ENCODE data around the gene SMAD3. TPM values are rescaled to one million over a fixed set of nuclear protein-coding genes. Genes with fewer than 3 reads are reported as not detected.

The SMAD3 gene
- total and polyA plus RNA-seq, 10 of the 15 experiments (the other 5 are each of a cell fraction or from before 2014, with no cell fraction given), result 5.6 to 43.2 (median 16.0) TPM

- TF ChIP-seq NFIC (IDR thresholded peaks at IDR 0.05; ENCODE audit: low read depth, low read length), result no peak
- TF ChIP-seq YBX1 (IDR thresholded peaks at IDR 0.05), result no peak
- TF ChIP-seq EED (IDR thresholded peaks at IDR 0.05; ENCODE audit: low read depth), result peak; percentile 100
- TF ChIP-seq ZZZ3 (IDR thresholded peaks at IDR 0.05; ENCODE audit: control insufficient read depth, insufficient read length, low read depth), result no peak
- peak; percentile 85 for TF ChIP-seq SKIL (IDR thresholded peaks at IDR 0.05; ENCODE audit: low read depth, poor library complexity, severe bottlenecking)
- no peak; the same call in 1 of the 2 replicates for TF ChIP-seq ZNF217 (IDR thresholded peaks at IDR 0.05)
- TF ChIP-seq, protein P1, sequence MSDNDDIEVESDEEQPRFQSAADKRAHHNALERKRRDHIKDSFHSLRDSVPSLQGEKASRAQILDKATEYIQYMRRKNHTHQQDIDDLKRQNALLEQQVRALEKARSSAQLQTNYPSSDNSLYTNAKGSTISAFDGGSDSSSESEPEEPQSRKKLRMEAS (IDR thresholded peaks at IDR 0.05; ENCODE audit: low read depth, low read length), result no peak
- no peak; the same call in 1 of the 2 replicates for TF ChIP-seq RAD21 (IDR thresholded peaks at IDR 0.05; ENCODE audit: insufficient read depth, low read depth, low read length)
- TF ChIP-seq ASH2L (IDR thresholded peaks at IDR 0.05; ENCODE audit: borderline replicate concordance, low read depth), result no peak
- TF ChIP-seq SREBF2 (IDR thresholded peaks at IDR 0.05; ENCODE audit: low read length), result no peak
- TF ChIP-seq ATF7 (IDR thresholded peaks at IDR 0.05; ENCODE audit: low read depth), result peak; percentile 85
- TF ChIP-seq, protein P2, sequence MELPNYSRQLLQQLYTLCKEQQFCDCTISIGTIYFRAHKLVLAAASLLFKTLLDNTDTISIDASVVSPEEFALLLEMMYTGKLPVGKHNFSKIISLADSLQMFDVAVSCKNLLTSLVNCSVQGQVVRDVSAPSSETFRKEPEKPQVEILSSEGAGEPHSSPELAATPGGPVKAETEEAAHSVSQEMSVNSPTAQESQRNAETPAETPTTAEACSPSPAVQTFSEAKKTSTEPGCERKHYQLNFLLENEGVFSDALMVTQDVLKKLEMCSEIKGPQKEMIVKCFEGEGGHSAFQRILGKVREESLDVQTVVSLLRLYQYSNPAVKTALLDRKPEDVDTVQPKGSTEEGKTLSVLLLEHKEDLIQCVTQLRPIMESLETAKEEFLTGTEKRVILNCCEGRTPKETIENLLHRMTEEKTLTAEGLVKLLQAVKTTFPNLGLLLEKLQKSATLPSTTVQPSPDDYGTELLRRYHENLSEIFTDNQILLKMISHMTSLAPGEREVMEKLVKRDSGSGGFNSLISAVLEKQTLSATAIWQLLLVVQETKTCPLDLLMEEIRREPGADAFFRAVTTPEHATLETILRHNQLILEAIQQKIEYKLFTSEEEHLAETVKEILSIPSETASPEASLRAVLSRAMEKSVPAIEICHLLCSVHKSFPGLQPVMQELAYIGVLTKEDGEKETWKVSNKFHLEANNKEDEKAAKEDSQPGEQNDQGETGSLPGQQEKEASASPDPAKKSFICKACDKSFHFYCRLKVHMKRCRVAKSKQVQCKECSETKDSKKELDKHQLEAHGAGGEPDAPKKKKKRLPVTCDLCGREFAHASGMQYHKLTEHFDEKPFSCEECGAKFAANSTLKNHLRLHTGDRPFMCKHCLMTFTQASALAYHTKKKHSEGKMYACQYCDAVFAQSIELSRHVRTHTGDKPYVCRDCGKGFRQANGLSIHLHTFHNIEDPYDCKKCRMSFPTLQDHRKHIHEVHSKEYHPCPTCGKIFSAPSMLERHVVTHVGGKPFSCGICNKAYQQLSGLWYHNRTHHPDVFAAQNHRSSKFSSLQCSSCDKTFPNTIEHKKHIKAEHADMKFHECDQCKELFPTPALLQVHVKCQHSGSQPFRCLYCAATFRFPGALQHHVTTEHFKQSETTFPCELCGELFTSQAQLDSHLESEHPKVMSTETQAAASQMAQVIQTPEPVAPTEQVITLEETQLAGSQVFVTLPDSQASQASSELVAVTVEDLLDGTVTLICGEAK (IDR thresholded peaks at IDR 0.05; ENCODE audit: borderline replicate concordance), result no peak
- TF ChIP-seq NKRF (conservative IDR thresholded peaks at IDR 0.05), result no peak
- TF ChIP-seq, protein P3, sequence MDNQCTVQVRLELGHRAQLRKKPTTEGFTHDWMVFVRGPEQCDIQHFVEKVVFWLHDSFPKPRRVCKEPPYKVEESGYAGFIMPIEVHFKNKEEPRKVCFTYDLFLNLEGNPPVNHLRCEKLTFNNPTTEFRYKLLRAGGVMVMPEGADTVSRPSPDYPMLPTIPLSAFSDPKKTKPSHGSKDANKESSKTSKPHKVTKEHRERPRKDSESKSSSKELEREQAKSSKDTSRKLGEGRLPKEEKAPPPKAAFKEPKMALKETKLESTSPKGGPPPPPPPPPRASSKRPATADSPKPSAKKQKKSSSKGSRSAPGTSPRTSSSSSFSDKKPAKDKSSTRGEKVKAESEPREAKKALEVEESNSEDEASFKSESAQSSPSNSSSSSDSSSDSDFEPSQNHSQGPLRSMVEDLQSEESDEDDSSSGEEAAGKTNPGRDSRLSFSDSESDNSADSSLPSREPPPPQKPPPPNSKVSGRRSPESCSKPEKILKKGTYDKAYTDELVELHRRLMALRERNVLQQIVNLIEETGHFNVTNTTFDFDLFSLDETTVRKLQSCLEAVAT (IDR thresholded peaks at IDR 0.05), result peak; percentile 71; the same call in 1 of the 2 replicates
- TF ChIP-seq TARDBP (IDR thresholded peaks at IDR 0.05; ENCODE audit: borderline replicate concordance), result peak; percentile 38; the same call in 1 of the 2 replicates
- TF ChIP-seq, protein P4, sequence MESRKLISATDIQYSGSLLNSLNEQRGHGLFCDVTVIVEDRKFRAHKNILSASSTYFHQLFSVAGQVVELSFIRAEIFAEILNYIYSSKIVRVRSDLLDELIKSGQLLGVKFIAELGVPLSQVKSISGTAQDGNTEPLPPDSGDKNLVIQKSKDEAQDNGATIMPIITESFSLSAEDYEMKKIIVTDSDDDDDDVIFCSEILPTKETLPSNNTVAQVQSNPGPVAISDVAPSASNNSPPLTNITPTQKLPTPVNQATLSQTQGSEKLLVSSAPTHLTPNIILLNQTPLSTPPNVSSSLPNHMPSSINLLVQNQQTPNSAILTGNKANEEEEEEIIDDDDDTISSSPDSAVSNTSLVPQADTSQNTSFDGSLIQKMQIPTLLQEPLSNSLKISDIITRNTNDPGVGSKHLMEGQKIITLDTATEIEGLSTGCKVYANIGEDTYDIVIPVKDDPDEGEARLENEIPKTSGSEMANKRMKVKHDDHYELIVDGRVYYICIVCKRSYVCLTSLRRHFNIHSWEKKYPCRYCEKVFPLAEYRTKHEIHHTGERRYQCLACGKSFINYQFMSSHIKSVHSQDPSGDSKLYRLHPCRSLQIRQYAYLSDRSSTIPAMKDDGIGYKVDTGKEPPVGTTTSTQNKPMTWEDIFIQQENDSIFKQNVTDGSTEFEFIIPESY (IDR thresholded peaks at IDR 0.05), result no peak
- no peak for TF ChIP-seq RFX5 (IDR thresholded peaks at IDR 0.05; ENCODE audit: low read depth, low read length)
These were observed 25.9 kb downstream of the SMAD3 start (continued) for GRCh38 chr15:67091071-67091979.
